SH-SY5Y (cell line): Measurements from ENCODE around the gene UHRF1.

Experiments used
- GATA2 ChIP-seq: IDR thresholded peaks from 2 replicates; pipeline ENCODE4 v1.6.1; 2011; ENCODE audit warnings: mild to moderate bottlenecking, low read depth, low read length
- GATA3 ChIP-seq: IDR thresholded peaks from 2 replicates; pipeline ENCODE4 v1.6.1; 2011; ENCODE audit warnings: low read depth, mild to moderate bottlenecking, low read length, moderate library complexity

- TF ChIP-seq GATA2 (no peak), GATA3 (no peak)
Observed at GRCh38 chr19:4909897-4910593, 744 bp downstream of the UHRF1 start.
